ENCODE measurements around the gene DCC.

DCC gene

DNA sequence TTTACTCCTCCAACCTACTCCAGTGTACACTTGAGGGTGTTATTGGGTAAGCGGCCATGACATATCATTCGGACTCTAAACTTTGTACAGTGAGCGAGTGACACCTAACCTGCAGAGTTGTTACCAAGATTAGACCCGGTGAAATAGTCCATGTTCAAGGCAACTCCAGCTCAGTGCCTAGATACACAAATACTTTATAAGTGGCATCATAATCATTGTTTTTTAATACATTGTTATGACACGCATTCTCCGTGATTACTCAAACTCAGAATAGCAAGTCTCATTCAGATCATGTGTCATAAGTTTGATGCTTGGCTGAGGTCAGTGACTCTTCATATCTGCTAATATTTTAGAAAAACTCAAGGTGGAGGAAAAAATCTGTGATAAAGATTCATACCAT lies 597.8 kb downstream of the DCC start:
- DNase-seq (ENCODE audit: low read depth, low spot score) = no peak
- no peak for TF ChIP-seq CTCF (IDR thresholded peaks at IDR 0.05; ENCODE audit: insufficient read depth, low read length, missing control alignments)
- ChIA-PET CTCF (no interaction called here), POLR2A (no interaction called here)
- H3K4me3 ChIP-seq (ENCODE audit: low read depth, low read length) = no peak overlapping the region

DNA sequence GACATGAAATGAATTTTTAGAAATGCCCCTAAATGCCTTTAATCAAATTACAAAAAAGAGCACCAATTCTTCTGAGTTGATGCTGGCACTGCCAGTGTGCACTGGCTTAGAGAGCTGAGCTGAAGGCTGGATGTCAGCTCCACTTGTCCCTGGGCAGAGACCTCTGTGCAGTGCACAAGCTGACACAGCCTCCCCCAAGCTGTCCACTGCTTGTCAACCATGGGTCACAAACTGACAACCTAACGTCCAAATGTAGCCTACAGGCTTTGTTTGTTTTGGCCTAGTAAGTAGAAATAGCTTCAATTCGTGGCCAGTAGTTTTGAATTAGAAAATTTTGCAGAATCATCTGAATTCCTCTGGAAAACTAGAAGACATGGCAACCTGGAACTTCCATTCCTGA lies 605.6 kb downstream of the DCC start:
- H3K4me3 ChIP-seq (ENCODE audit: low read depth, low read length) = no peak overlapping the region
- no peak for TF ChIP-seq CTCF (IDR thresholded peaks at IDR 0.05; ENCODE audit: insufficient read depth, low read length, missing control alignments)
- ChIA-PET CTCF (no interaction called here), POLR2A (no interaction called here)
- no peak for DNase-seq (ENCODE audit: low read depth, low spot score)

DNA sequence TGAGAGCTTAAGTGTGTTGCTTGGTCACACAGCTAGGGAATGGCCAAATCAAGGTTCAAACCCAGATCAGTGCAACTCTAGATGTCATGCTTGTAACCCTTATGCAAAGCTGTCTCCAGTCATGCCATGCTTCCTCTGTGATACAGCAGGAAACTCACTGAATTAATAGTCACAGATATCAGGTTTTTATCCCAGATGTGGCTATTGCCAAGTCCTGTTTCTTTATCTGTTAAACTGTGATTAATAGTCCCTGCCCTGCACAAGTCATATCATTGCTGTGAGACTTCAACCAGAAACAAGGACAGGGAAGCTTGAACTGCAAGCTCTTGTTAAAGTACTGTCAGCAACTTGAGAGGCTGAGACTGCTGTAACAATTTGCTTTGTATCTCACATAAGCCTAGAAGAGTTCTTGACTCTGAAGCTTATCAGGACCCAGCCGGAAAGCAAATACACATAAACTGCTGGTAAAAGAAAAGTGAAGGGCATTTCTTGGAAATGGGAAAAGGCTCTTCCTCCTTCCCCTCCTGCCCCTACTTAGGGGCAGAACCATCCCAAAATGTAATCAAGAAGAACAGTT lies 609.0 kb downstream of the DCC start:
- DNase-seq (ENCODE audit: low read depth, low spot score) = no peak
- POLR2A ChIA-PET = no interaction called here
- CTCF ChIA-PET = no interaction called here
- no peak for TF ChIP-seq CTCF (IDR thresholded peaks at IDR 0.05; ENCODE audit: insufficient read depth, low read length, missing control alignments)
- H3K4me3 ChIP-seq (ENCODE audit: low read depth, low read length) = no peak overlapping the region

- CTCF ChIA-PET = no interaction called here
- H3K4me3 ChIP-seq (ENCODE audit: low read depth, low read length) = no peak overlapping the region
- POLR2A ChIA-PET = interaction anchor here (0.5 kb wide), 1 partner anchor 433 kb away, joined by 3 read pairs; no protein-coding TSS in a partner anchor
- no peak for TF ChIP-seq CTCF (IDR thresholded peaks at IDR 0.05; ENCODE audit: insufficient read depth, low read length, missing control alignments)
- no peak for DNase-seq (ENCODE audit: low read depth, low spot score)
These were observed 610.2 kb downstream of the DCC start for GRCh38 chr18:52950155-52950554.

DNA sequence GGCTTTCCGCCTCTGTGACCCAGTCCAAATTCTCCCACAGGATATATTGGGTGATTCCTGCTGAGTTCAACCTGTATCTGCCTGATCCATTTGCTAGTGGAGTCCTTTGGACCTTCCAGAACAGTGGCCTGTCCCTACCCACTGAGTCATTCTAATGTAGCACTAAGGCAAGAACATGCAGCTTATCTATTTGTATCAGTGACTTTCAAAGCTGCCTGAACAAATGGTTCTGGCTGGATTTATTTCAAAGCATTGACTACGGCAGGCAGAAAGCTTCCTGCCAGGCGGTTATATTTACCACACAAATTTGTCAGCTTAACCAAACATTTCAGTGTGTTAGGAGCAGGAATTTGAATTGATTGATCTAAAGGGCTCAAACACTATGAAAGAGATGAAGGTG lies 613.4 kb downstream of the DCC start:
- POLR2A ChIA-PET = no interaction called here
- no peak overlapping the region for H3K4me3 ChIP-seq (ENCODE audit: low read depth, low read length)
- no peak for DNase-seq (ENCODE audit: low read depth, low spot score)
- TF ChIP-seq CTCF (IDR thresholded peaks at IDR 0.05; ENCODE audit: insufficient read depth, low read length, missing control alignments) = no peak
- CTCF ChIA-PET = no interaction called here

DNA sequence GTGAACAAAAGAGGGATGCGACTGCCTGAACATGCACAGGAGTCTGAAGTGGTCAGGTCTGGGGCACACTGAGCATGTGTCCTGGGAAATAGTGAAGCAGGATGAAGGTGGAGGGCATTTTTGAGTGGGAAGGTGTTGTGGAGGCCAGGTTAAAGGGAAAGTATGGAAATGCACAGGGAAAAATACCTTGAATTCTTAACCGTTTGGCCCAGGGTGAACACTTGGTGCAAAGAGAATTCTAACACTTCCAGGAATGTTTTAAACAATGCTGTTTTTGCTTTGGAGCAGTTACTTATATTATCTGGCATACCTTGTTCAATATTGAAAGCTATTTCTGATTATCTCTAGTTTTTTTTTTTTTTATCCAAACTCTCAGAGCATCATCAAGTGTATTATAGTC lies 623.5 kb downstream of the DCC start:
- TF ChIP-seq CTCF (IDR thresholded peaks at IDR 0.05; ENCODE audit: insufficient read depth, low read length, missing control alignments) = no peak
- ChIA-PET CTCF (no interaction called here), POLR2A (no interaction called here)
- H3K4me3 ChIP-seq (ENCODE audit: low read depth, low read length) = no peak overlapping the region
- DNase-seq (ENCODE audit: low read depth, low spot score) = no peak
